Right lobe of liver (tissue), 6 donors: Measurements from ENCODE around the gene CABP4. TPM values are rescaled to one million over a fixed set of nuclear protein-coding genes. Genes with fewer than 3 reads are reported as not detected.
A peak's percentile ranks its signal among the peaks of the same experiment; 100 is the strongest.

Experiments
- ATAC-seq, 4 donors: fragments of 200-7000 bp; cut with Tn5 transposase; one replicate each; pipeline ENCODE4 v1.9.1; 2020; ENCODE audit warnings: mild to moderate bottlenecking in 4 of 4, moderate library complexity in 4 of 4
- DNase-seq, 3 donors: peaks; one replicate each; pipeline ENCODE4 v3.0.0-alpha.2; 2020
- H3K27ac ChIP-seq, 3 donors: fragments of 200-600 bp; one replicate each; pipeline ENCODE4 v1.8.0; 2022
- H3K27me3 ChIP-seq, 2 donors: fragments of 200-600 bp; one replicate each; pipeline ENCODE4 v1.8.0; 2022
- H3K36me3 ChIP-seq, 4 donors: fragments of 200-600 bp; sonication (generic) in 1 of 4; one replicate each; pipeline versions ENCODE4 v1.5.1 to v1.8.0; 2017 to 2022; ENCODE audit warnings: control low read depth in 1 of 4
- H3K4me1 ChIP-seq, 4 donors: fragments of 200-600 bp; sonication (generic) in 1 of 4; one replicate each; pipeline versions ENCODE4 v1.5.1 to v1.8.0; 2017 to 2022; ENCODE audit warnings: control low read depth in 1 of 4
- H3K4me3 ChIP-seq, 3 donors: fragments of 200-600 bp; one replicate each; pipeline ENCODE4 v1.8.0; 2022
- H3K9me3 ChIP-seq, 4 donors: fragments of 200-600 bp; sonication (generic) in 1 of 4; one replicate each; pipeline versions ENCODE4 v1.5.1 to v1.8.0; 2017 to 2022; ENCODE audit warnings: control low read depth in 1 of 4
- CTCF ChIP-seq, 4 donors: fragments of 200-600 bp in 3 of 4; fragments of 450-650 bp in 1 of 4; IDR thresholded peaks; one replicate each; pipeline versions ENCODE4 v1.5.1 to v1.8.0; 2016 to 2022; ENCODE audit warnings: antibody characterized with exemption in 4 of 4, mild to moderate bottlenecking in 2 of 4
- POLR2A ChIP-seq: fragments of 450-650 bp; IDR thresholded peaks from one replicate; pipeline ENCODE4 v1.6.1; 2017; ENCODE audit warnings: antibody characterized with exemption, mild to moderate bottlenecking
- WGBS: methylation state at CpG from one replicate; pipeline ENCODE4 v1.1.6; 2018; ENCODE audit warnings: low coverage, low lambda C conversion rate; ENCODE audit not compliant: insufficient coverage; ENCODE audit errors: missing lambda C conversion rate; 5-methylcytosine and 5-hydroxymethylcytosine counted together
- intact Hi-C, 2 donors: fragments of 100-400 bp; cut with DNase I; formaldehyde crosslinking; loops; one replicate each; pipeline versions ENCODE4 v1.11.2 to v1.14.1; 2022
- total RNA-seq, 6 experiments: library from RNA; depleted of rRNA in 2 of 6; stranded (reverse); fragments of >200 nt in 2 of 6; fragmentation: NEBNext Ultra II Directional in 3 of 6; extraction: Animal tissue kit (Norgen Biotek cat#: 25700) in 3 of 6; gene quantifications; one replicate each; pipeline versions ENCODE4 v1.1.0 to v1.2.4, GENCODE V29; 2016 to 2023
- donor health status: DM: no; HTN: yes; CAD: no.
- donor health status: DM: no; HTN: no; CAD: no.
- donor health status: DM: no; HTN: no; CAD: no.
- donor health status: DM: no; HTN: yes; CAD: no.
- donor health status: DM: no; HTN: yes; CAD: no.

Gene CABP4
- total RNA-seq, 6 experiments from 2014 or later = 0.55 to 1.7 (median 1.2) TPM

- H3K9me3 ChIP-seq = no peaks in the 10 kb centered on the region
- no peaks in the 10 kb centered on the region for H3K27me3 ChIP-seq
- no CpG with 5 or more reads among the region's 28 CpGs for WGBS
- peaks cover 0 to 15% (median 0%) of the 10 kb centered on the region in 4 donors for H3K4me1 ChIP-seq
- no peak overlapping the region for H3K4me3 ChIP-seq
- H3K27ac ChIP-seq = no peak overlapping the region
- ATAC-seq (no peak), DNase-seq (no peak)
- H3K36me3 ChIP-seq = peaks cover 0 to 7% (median 0%) of the 10 kb centered on the region in 4 donors
- intact Hi-C loops = no loop called here
- TF ChIP-seq POLR2A = no peak
- TF ChIP-seq CTCF (IDR thresholded peaks at IDR 0.05) = no peak
Observed at GRCh38 chr11:67441731-67442351, 13.3 kb upstream of the CABP4 start.

- ATAC-seq = peak in 2 of 4 donors; percentile 0 to 1
- WGBS = 8% methylated on average over 7 of the region's 45 CpGs
- H3K9me3 ChIP-seq = no peaks in the 10 kb centered on the region
- no peaks in the 10 kb centered on the region for H3K27me3 ChIP-seq
- H3K36me3 ChIP-seq = peaks cover 0 to 4% (median 0%) of the 10 kb centered on the region in 4 donors
- peak overlapping the region; percentile 80 to 92 (median 88) for H3K4me3 ChIP-seq
- peak overlapping the region; percentile 69 to 86 (median 76) for H3K27ac ChIP-seq
- TF ChIP-seq CTCF (IDR thresholded peaks at IDR 0.05) (no peak), POLR2A (no peak)
- H3K4me1 ChIP-seq = peaks cover 0 to 20% (median 0%) of the 10 kb centered on the region in 4 donors
- intact Hi-C loops = no loop called here
- no peak for DNase-seq
Observed at GRCh38 chr11:67442504-67443404, 12.4 kb upstream of the CABP4 start.

GRCh38 chr11:67445515-67445914, 9.6 kb upstream of the CABP4 start:
- Histone ChIP-seq H3K9me3 (no peaks in the 10 kb centered on the region), H3K27ac (no peak overlapping the region), H3K4me3 (no peak overlapping the region), H3K36me3 (no peaks in the 10 kb centered on the region), H3K27me3 (no peaks in the 10 kb centered on the region), H3K4me1 (peaks cover 0 to 28% (median 0%) of the 10 kb centered on the region in 4 donors)
- DNase-seq (no peak), ATAC-seq (no peak)
- 65% methylated on average over 4 of the region's 5 CpGs for WGBS
- no peak for TF ChIP-seq POLR2A
- intact Hi-C loops = no loop called here

GRCh38 chr11:67448220-67448609, 6.9 kb upstream of the CABP4 start:
- H3K27me3 ChIP-seq = no peaks in the 10 kb centered on the region
- ATAC-seq = peak; percentile 67 to 76 (median 73)
- intact Hi-C loops = no loop called here
- no peaks in the 10 kb centered on the region for H3K36me3 ChIP-seq
- no peaks in the 10 kb centered on the region for H3K9me3 ChIP-seq
- TF ChIP-seq CTCF (IDR thresholded peaks at IDR 0.05) = no peak
- H3K4me3 ChIP-seq = no peak overlapping the region
- WGBS = 58% methylated on average over 6 of the region's 7 CpGs
- H3K4me1 ChIP-seq = peaks cover 0 to 21% (median 0%) of the 10 kb centered on the region in 4 donors
- peak overlapping the region in 1 of 3 donors; percentile 8 for H3K27ac ChIP-seq
- DNase-seq = peak; percentile 73 to 86 (median 82)
